ENCODE data around the gene NVL. TPM values are rescaled to one million over a fixed set of nuclear protein-coding genes. Genes with fewer than 3 reads are reported as not detected.

Gene NVL
- total RNA-seq, 1 donor from 2014 or later, result 36.2 TPM

- peak; percentile 19 for DNase-seq (ENCODE audit: low read depth)
- no peaks in the 10 kb centered on the region for H3K27me3 ChIP-seq (ENCODE audit: insufficient read depth, low read length)
- FAIRE-seq, result no peak
- H3K36me3 ChIP-seq (ENCODE audit: insufficient read depth, low read length), result no peaks in the 10 kb centered on the region
- Mint-ChIP-seq H3K27me3 (ENCODE audit: low read depth, unreplicated experiment) (no peaks in the 10 kb centered on the region), H3K27ac (ENCODE audit: unreplicated experiment) (peak overlapping the region; percentile 88), H3K4me1 (ENCODE audit: low read depth, unreplicated experiment) (peaks cover 16% of the 10 kb centered on the region), H3K36me3 (ENCODE audit: low read depth, unreplicated experiment) (no peaks in the 10 kb centered on the region), H3K4me3 (ENCODE audit: unreplicated experiment) (peak overlapping the region; percentile 94), H3K9me3 (ENCODE audit: unreplicated experiment) (no peaks in the 10 kb centered on the region)
- peak overlapping the region; percentile 80 for H3K9ac ChIP-seq (ENCODE audit: low read length)
- H3K27ac ChIP-seq (ENCODE audit: low read depth, low read length), result peak overlapping the region; percentile 27
- peak overlapping the region; percentile 85 for H2AFZ ChIP-seq (ENCODE audit: low read depth, low read length)
- H3K4me3 ChIP-seq (ENCODE audit: insufficient read depth, low read depth, low read length), result peak overlapping the region; percentile 84
- H3K4me2 ChIP-seq (ENCODE audit: low read length), result peak overlapping the region; percentile 89
- no peak for TF ChIP-seq CTCF (IDR thresholded peaks at IDR 0.05; ENCODE audit: insufficient read depth, low read depth, low read length)
- no peak for TF ChIP-seq EZH2 (IDR thresholded peaks at IDR 0.05; ENCODE audit: insufficient read depth, low read length)
- peaks cover 8% of the 10 kb centered on the region for H3K4me1 ChIP-seq (ENCODE audit: insufficient read depth, low read length)
- peaks cover 51% of the 10 kb centered on the region for H3K79me2 ChIP-seq (ENCODE audit: insufficient read depth, low read length)
- peaks cover 25% of the 10 kb centered on the region for H4K20me1 ChIP-seq (ENCODE audit: insufficient read depth, low read length)
- no peaks in the 10 kb centered on the region for H3K9me3 ChIP-seq (ENCODE audit: insufficient read depth, low read depth, low read length)
Measured at GRCh38 chr1:224357626-224358124, 27.7 kb upstream of the NVL start.

GRCh38 chr1:224356685-224357625 is 27.0 kb upstream of the NVL start, which contains the start of gene CNIH4:
CNIH4 (plus strand) TSS chr1:224356879; CDS start chr1:224356925, 46 bp downstream.
- no peaks in the 10 kb centered on the region for H3K9me3 ChIP-seq (ENCODE audit: insufficient read depth, low read depth, low read length)
- H3K4me2 ChIP-seq (ENCODE audit: low read length), result peak within 1 kb of the TSS; percentile 89
- no peak for FAIRE-seq
- peaks cover 23% of the 10 kb centered on the region for H4K20me1 ChIP-seq (ENCODE audit: insufficient read depth, low read length)
- peak; percentile 92 for DNase-seq (ENCODE audit: low read depth)
- Mint-ChIP-seq H3K36me3 (ENCODE audit: low read depth, unreplicated experiment) (no peaks in the 10 kb centered on the region), H3K4me1 (ENCODE audit: low read depth, unreplicated experiment) (peaks cover 16% of the 10 kb centered on the region), H3K27ac (ENCODE audit: unreplicated experiment) (peak within 1 kb of the TSS; percentile 88), H3K27me3 (ENCODE audit: low read depth, unreplicated experiment) (no peaks in the 10 kb centered on the region), H3K9me3 (ENCODE audit: unreplicated experiment) (no peaks in the 10 kb centered on the region), H3K4me3 (ENCODE audit: unreplicated experiment) (peak within 1 kb of the TSS; percentile 94)
- TF ChIP-seq CTCF (IDR thresholded peaks at IDR 0.05; ENCODE audit: insufficient read depth, low read depth, low read length), result no peak
- no peak for TF ChIP-seq EZH2 (IDR thresholded peaks at IDR 0.05; ENCODE audit: insufficient read depth, low read length)
- peak within 1 kb of the TSS; percentile 85 for H2AFZ ChIP-seq (ENCODE audit: low read depth, low read length)
- peak within 1 kb of the TSS; percentile 27 for H3K27ac ChIP-seq (ENCODE audit: low read depth, low read length)
- peaks cover 46% of the 10 kb centered on the region for H3K79me2 ChIP-seq (ENCODE audit: insufficient read depth, low read length)
- peak within 1 kb of the TSS; percentile 80 for H3K9ac ChIP-seq (ENCODE audit: low read length)
- H3K27me3 ChIP-seq (ENCODE audit: insufficient read depth, low read length), result no peaks in the 10 kb centered on the region
- H3K4me1 ChIP-seq (ENCODE audit: insufficient read depth, low read length), result peaks cover 8% of the 10 kb centered on the region
- H3K36me3 ChIP-seq (ENCODE audit: insufficient read depth, low read length), result no peaks in the 10 kb centered on the region
- H3K4me3 ChIP-seq (ENCODE audit: insufficient read depth, low read depth, low read length), result peak within 1 kb of the TSS; percentile 84

Data from astrocyte (in vitro differentiated cells and primary cell).